NT2/D1 (cell line): ENCODE data around the gene SMTNL2.

Source experiments
- SUZ12 ChIP-seq: IDR thresholded peaks from 2 replicates; pipeline ENCODE4 v1.6.1; 2011; ENCODE audit not compliant: insufficient read length, insufficient read depth; ENCODE audit errors: extremely low read depth
- YY1 ChIP-seq: IDR thresholded peaks from 2 replicates; pipeline ENCODE4 v1.6.1; 2011; ENCODE audit not compliant: insufficient read length, insufficient read depth
- ZNF274 ChIP-seq: IDR thresholded peaks from 2 replicates; pipeline ENCODE4 v1.6.1; 2011; ENCODE audit warnings: mild to moderate bottlenecking, low read depth, low read length

- TF ChIP-seq SUZ12 (no peak), YY1 (no peak), ZNF274 (no peak)
Measured at GRCh38 chr17:4556996-4557395, 27.3 kb upstream of the SMTNL2 start.
